GM13976 (cell line): ENCODE measurements around the gene ZFP36L1.

ENCODE experiments used
- DNase-seq: peaks from one replicate; pipeline ENCODE4 v3.0.0; 2012; ENCODE audit warnings: low spot score
- in situ Hi-C: fragments of 300-500 bp; cut with MboI; formaldehyde crosslinking; loops from one replicate; pipeline ENCODE4 v1.12.0; 2022; ENCODE audit warnings: low sequenced_read_pairs, mixed read lengths, inconsistent platforms; ENCODE audit not compliant: unreplicated experiment
- TF ChIP-seq, protein P1 (sequence below): IDR thresholded peaks from 2 replicates; pipeline ENCODE4 v1.5.1; 2012; ENCODE audit warnings: borderline replicate concordance, mild to moderate bottlenecking; ENCODE audit not compliant: insufficient read depth; ENCODE audit errors: extremely low read depth, missing control alignments, control extremely low read depth

The ZFP36L1 gene

DNA sequence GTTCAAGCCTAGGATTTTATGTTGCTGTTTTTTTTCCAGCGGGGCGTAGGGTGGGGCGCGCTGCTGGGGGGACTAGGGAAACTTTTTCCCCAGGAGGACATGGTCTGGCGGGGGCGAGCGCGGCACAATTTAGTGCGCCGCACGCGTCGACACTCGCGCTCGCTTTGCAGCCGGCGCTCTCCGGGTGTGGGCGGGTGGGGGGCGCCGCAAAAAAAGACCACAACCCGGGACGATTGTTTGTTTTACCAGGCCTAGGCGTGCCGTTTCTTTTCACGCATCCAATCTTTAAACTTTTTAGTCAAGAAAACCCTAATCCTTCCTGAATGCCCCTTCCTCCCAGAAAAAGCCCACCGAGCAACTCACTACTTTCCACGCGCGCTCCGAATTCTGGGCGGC, 865 bp upstream of the ZFP36L1 start:
- DNase-seq = peak; percentile 62
- TF ChIP-seq, protein P1, sequence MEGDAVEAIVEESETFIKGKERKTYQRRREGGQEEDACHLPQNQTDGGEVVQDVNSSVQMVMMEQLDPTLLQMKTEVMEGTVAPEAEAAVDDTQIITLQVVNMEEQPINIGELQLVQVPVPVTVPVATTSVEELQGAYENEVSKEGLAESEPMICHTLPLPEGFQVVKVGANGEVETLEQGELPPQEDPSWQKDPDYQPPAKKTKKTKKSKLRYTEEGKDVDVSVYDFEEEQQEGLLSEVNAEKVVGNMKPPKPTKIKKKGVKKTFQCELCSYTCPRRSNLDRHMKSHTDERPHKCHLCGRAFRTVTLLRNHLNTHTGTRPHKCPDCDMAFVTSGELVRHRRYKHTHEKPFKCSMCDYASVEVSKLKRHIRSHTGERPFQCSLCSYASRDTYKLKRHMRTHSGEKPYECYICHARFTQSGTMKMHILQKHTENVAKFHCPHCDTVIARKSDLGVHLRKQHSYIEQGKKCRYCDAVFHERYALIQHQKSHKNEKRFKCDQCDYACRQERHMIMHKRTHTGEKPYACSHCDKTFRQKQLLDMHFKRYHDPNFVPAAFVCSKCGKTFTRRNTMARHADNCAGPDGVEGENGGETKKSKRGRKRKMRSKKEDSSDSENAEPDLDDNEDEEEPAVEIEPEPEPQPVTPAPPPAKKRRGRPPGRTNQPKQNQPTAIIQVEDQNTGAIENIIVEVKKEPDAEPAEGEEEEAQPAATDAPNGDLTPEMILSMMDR = no peak
- in situ Hi-C loops = loop anchor here (10.0 kb wide), 1 partner anchor 389 kb away; no protein-coding TSS in a partner anchor

DNA sequence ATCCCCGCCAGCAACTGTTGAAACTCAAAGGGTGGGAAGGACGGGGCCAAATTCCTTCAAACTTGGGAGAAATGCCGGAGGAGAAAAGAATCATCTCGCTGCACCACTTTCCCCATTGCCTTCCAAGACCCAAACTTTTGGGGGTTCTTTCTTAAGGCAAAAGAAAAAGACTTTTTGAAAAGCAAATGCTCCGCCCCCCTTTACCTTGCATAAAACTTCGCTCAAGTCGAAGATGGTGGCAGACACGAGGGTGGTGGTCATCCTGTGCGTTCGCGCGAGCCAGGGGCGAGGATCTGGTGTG, 239 bp downstream of the ZFP36L1 start:
- TF ChIP-seq, protein P1 = no peak
- DNase-seq = no peak
- in situ Hi-C loops = loop anchor here (10.0 kb wide), 1 partner anchor 388 kb away; no protein-coding TSS in a partner anchor

DNA sequence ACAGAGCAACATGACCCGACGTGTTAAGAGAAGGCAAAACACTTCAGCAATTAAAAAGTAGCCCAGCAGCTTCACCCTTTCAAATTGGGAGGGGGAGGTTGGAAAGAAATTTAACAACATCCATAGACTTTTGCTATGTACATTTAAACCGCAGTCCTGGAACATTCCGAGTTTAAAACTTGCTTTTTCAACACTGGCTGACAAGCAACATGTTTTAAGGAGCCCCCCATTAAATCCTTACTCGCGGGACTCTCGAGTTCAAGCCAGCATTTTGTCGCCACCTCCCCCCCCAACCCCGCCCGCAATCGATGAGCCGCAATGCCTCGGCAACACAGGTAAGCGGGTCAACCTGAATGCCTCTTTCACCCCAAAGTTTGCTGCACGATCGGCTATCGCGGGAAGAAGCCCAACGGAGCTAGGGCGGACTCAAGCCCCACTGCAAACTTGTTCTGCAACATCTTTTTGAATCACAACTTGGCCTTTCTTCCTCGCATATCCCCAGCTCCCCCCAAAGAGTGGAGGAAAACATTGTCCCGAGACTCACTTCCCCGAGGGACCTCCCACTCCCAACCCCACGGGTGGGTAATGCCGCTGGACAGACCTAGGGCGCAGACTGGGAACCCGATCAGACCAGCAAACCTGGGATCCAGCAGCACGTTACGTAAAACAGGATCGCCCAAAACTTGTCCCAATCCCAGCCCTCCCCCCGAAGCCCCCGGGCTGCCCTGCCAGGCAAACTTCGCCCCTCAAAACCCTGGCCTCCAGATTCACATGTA, 777 bp downstream of the ZFP36L1 start:
- TF ChIP-seq, protein P1 = no peak
- DNase-seq = no peak
- in situ Hi-C loops = loop anchor here (10.0 kb wide), 1 partner anchor 387 kb away; no protein-coding TSS in a partner anchor

DNA sequence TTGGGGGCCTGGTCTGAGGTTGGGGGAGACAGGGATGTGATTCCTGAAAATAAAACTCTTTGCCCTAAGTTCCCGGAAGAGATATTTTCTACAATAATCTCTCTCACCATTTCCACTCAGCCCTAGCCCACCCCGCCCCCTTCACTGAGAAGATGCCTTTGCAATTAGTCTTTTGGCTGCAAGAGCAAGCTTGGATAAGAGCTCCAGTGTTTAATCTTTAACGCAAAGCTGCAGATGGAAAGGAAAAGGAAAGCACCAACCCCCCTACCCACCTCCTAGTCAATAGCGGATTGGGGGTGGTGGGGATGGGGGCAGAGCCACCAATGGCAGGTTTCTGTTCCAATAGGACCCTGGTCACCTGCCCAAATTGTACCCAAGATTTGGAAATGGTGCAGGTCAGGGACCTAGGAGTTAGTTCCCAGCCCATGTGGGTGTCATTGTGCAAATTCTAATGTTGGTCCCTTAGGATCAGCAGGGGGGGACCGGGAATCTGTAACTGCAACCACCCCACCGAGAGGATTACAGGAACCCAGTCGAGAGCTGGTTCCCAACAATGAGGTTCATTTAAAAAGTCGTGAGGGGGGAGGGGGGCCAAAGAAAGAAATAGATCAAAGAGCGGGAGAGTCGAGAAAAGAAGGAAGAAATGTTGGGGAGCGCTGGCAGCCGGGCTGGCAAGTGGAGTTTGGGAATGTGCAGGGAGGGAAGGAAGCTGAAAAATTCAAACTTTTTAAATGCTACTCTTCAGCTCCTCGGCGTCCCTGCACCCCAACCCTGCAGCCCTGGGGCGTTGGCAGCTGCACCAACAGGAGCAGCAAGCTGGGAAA, 1.6 kb downstream of the ZFP36L1 start:
- TF ChIP-seq, protein P1 = no peak
- DNase-seq = no peak
- in situ Hi-C loops = loop anchor here (10.0 kb wide), 1 partner anchor 386 kb away; no protein-coding TSS in a partner anchor

DNA sequence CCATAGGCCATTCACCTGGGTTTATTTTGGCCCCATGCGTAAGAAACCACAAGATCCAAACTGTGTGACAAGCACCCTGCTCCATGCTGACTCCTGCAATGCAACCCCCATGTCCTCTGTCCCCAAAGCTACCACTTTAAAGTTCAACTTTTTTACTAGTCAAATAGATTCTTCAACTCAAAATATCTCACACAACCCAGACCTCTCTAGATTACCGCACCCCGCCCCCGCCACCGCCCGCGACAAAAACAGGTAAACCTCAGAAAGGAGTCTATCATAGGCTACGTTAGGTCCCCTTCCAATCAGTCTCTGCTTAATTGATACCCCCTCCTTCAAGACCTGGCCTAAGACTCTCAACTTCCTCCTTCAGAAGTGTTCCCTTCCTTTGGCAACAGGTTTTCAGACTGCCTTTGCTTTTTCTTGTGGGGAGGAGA, 2.2 kb downstream of the ZFP36L1 start:
- no peak for DNase-seq
- in situ Hi-C loops = loop anchor here (10.0 kb wide), 1 partner anchor 386 kb away; no protein-coding TSS in a partner anchor
- TF ChIP-seq, protein P1 = no peak

DNA sequence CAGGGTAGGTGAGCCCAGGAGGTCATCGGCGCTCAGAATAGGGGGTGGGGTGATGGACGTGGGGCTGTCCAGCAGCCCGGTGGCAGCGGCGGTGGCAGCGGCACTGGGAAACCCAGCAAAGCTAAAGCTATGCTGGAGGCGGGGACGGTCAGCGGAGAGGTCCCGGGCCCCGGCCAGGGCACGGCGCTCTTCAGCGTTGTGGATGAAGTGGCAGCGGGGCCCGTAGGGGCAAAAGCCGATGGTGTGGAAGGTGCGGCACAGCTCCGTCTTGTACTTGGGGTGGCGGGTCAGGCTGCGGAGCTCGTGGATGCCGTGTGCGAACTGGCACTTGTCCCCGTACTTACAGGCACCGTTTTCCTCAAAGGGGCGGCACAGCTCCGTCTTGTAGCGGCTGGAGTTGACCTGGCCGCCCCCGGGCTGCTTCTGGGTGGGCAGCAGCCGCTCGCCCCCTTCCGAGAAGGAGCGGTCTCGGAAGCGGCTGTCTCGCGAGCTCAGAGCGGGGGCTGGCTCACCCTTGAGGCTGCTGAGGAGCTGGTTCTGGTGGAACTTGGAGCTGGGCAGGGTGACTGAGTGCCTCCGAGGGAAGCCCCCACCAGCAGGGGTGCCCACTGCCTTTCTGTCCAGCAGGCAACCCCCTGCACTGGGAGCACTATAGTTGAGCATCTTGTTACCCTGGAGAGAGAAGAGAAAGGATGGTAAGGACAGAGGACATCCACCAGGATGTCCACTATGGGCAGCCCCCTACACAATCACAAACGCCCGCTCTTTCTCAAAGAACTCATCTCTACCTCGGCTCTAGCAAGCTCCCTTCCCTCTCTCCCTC, 2.8 kb downstream of the ZFP36L1 start:
- TF ChIP-seq, protein P1 = no peak
- no peak for DNase-seq
- in situ Hi-C loops = loop anchor here (10.0 kb wide), 1 partner anchor 385 kb away; no protein-coding TSS in a partner anchor
